KMS-11 (cell line): ENCODE measurements around the gene PDPN.

Experiments used
- H2AFZ ChIP-seq: fragments of 200-600 bp; sonication (generic); 2 replicates; pipeline ENCODE4 v1.6.1; 2016; ENCODE audit warnings: antibody characterized with exemption, mixed run types, low read depth
- H3K27ac ChIP-seq: fragments of 200-600 bp; sonication (generic); 2 replicates; pipeline ENCODE4 v1.6.1; 2016; ENCODE audit warnings: mild to moderate bottlenecking, mixed run types
- H3K27me3 ChIP-seq: fragments of 200-600 bp; sonication (generic); 2 replicates; pipeline ENCODE4 v1.6.1; 2017; ENCODE audit warnings: mild to moderate bottlenecking, low read depth, mixed run types, moderate library complexity; ENCODE audit not compliant: insufficient read depth
- H3K36me3 ChIP-seq: fragments of 200-600 bp; sonication (generic); 2 replicates; pipeline ENCODE4 v1.6.1; 2017; ENCODE audit warnings: mild to moderate bottlenecking, mixed run types; ENCODE audit not compliant: insufficient read depth
- H3K4me1 ChIP-seq: fragments of 200-600 bp; sonication (generic); 2 replicates; pipeline ENCODE4 v1.6.1; 2016; ENCODE audit warnings: mild to moderate bottlenecking, low read depth, mixed run types; ENCODE audit not compliant: poor library complexity, severe bottlenecking
- H3K4me2 ChIP-seq: fragments of 200-600 bp; sonication (generic); 2 replicates; pipeline ENCODE4 v1.7.0; 2016; ENCODE audit warnings: mild to moderate bottlenecking, mixed run types
- H3K4me3 ChIP-seq: fragments of 200-600 bp; sonication (generic); IDR thresholded peaks from 2 replicates; pipeline ENCODE4 v1.6.1; 2017; ENCODE audit warnings: low read depth, low read length, mixed read lengths; ENCODE audit not compliant: insufficient read depth
- H3K79me2 ChIP-seq: fragments of 200-600 bp; sonication (generic); 2 replicates; pipeline ENCODE4 v1.6.1; 2016; ENCODE audit warnings: low read depth, mixed run types; ENCODE audit not compliant: insufficient read depth
- H3K9ac ChIP-seq: fragments of 200-600 bp; sonication (generic); 2 replicates; pipeline ENCODE4 v1.6.1; 2016; ENCODE audit warnings: mild to moderate bottlenecking, mixed run types
- H4K20me1 ChIP-seq: fragments of 200-600 bp; sonication (generic); 2 replicates; pipeline ENCODE4 v1.6.1; 2016; ENCODE audit warnings: mild to moderate bottlenecking, mixed run types; ENCODE audit not compliant: insufficient read depth
- CTCF ChIP-seq: fragments of 200-600 bp; sonication (generic); conservative IDR thresholded peaks from 2 replicates; pipeline ENCODE4 v1.6.1; 2017; ENCODE audit warnings: low read depth, mild to moderate bottlenecking, antibody characterized with exemption, low read length, moderate library complexity, mixed read lengths

PDPN gene

GRCh38 chr1:13604176-13604575, 20.5 kb downstream of the PDPN start:
- Histone ChIP-seq H2AFZ (no peak overlapping the region), H3K4me3 (no peak overlapping the region), H3K9ac (no peak overlapping the region), H3K27me3 (peaks cover 4% of the 10 kb centered on the region; the same call in 1 of the 2 replicates), H3K79me2 (no peaks in the 10 kb centered on the region), H3K27ac (no peak overlapping the region), H4K20me1 (no peaks in the 10 kb centered on the region), H3K4me1 (no peaks in the 10 kb centered on the region), H3K4me2 (no peak overlapping the region), H3K36me3 (no peaks in the 10 kb centered on the region)
- no peak for TF ChIP-seq CTCF

GRCh38 chr1:13604721-13605120, 21.1 kb downstream of the PDPN start:
- Histone ChIP-seq H3K79me2 (no peaks in the 10 kb centered on the region), H3K4me3 (no peak overlapping the region), H3K4me1 (no peaks in the 10 kb centered on the region), H2AFZ (no peak overlapping the region), H3K27ac (no peak overlapping the region), H3K4me2 (no peak overlapping the region), H3K27me3 (peaks cover 4% of the 10 kb centered on the region; the same call in 1 of the 2 replicates), H4K20me1 (no peaks in the 10 kb centered on the region), H3K9ac (no peak overlapping the region), H3K36me3 (no peaks in the 10 kb centered on the region)
- TF ChIP-seq CTCF: no peak

- Histone ChIP-seq H3K4me3 (no peak overlapping the region), H4K20me1 (no peaks in the 10 kb centered on the region), H3K4me2 (no peak overlapping the region), H3K27ac (no peak overlapping the region), H3K9ac (no peak overlapping the region), H2AFZ (no peak overlapping the region), H3K36me3 (no peaks in the 10 kb centered on the region), H3K79me2 (no peaks in the 10 kb centered on the region), H3K4me1 (no peaks in the 10 kb centered on the region), H3K27me3 (peaks cover 4% of the 10 kb centered on the region; the same call in 1 of the 2 replicates)
- TF ChIP-seq CTCF: no peak
Measured at GRCh38 chr1:13605159-13605558, 21.5 kb downstream of the PDPN start.

GRCh38 chr1:13607002-13607401, 23.4 kb downstream of the PDPN start:
- no peak for TF ChIP-seq CTCF
- H3K4me1 ChIP-seq: no peaks in the 10 kb centered on the region
- no peak overlapping the region for H3K9ac ChIP-seq
- no peaks in the 10 kb centered on the region for H3K36me3 ChIP-seq
- H2AFZ ChIP-seq: no peak overlapping the region
- no peak overlapping the region for H3K4me2 ChIP-seq
- H3K27ac ChIP-seq: no peak overlapping the region
- peaks cover 4% of the 10 kb centered on the region; the same call in 1 of the 2 replicates for H3K27me3 ChIP-seq
- H4K20me1 ChIP-seq: no peaks in the 10 kb centered on the region
- no peaks in the 10 kb centered on the region for H3K79me2 ChIP-seq
- H3K4me3 ChIP-seq: no peak overlapping the region

GRCh38 chr1:13616234-13616633, 32.6 kb downstream of the PDPN start:
- H3K4me1 ChIP-seq: no peaks in the 10 kb centered on the region
- no peaks in the 10 kb centered on the region for H3K36me3 ChIP-seq
- no peaks in the 10 kb centered on the region for H3K79me2 ChIP-seq
- peaks cover 4% of the 10 kb centered on the region; the same call in 1 of the 2 replicates for H3K27me3 ChIP-seq
- H3K4me3 ChIP-seq: no peak overlapping the region
- H3K9ac ChIP-seq: no peak overlapping the region
- no peaks in the 10 kb centered on the region for H4K20me1 ChIP-seq
- H3K4me2 ChIP-seq: no peak overlapping the region
- H2AFZ ChIP-seq: no peak overlapping the region
- H3K27ac ChIP-seq: no peak overlapping the region
- no peak for TF ChIP-seq CTCF
